ENCODE measurements around the gene FBXL7. TPM values are rescaled to one million over a fixed set of nuclear protein-coding genes. Genes with fewer than 3 reads are reported as not detected.

The FBXL7 gene
- total RNA-seq, 1 donor from 2014 or later, result 12.3 TPM

- Histone ChIP-seq H2AFZ (replicated peaks) (no peak overlapping the region), H3K4me1 (peaks cover 26% of the 10 kb centered on the region), H3K9ac (no peak overlapping the region), H3K27me3 (peaks cover 7% of the 10 kb centered on the region), H3K9me3 (ENCODE audit: low read depth) (no peaks in the 10 kb centered on the region), H3K27ac (no peak overlapping the region), H4K20me1 (ENCODE audit: low read depth) (peaks cover 23% of the 10 kb centered on the region), H3K36me3 (no peaks in the 10 kb centered on the region), H3K79me2 (ENCODE audit: low read depth) (peaks cover 66% of the 10 kb centered on the region), H3K4me2 (peak overlapping the region; percentile 99), H3K4me3 (peak overlapping the region; percentile 77), H3F3A (ENCODE audit: low read depth) (peaks cover 14% of the 10 kb centered on the region)
- Mint-ChIP-seq H3K4me3 (peak overlapping the region; percentile 94), H3K27ac (no peak overlapping the region), H3K9me3 (no peaks in the 10 kb centered on the region), H3K36me3 (peaks cover 29% of the 10 kb centered on the region), H3K4me1 (peaks cover 34% of the 10 kb centered on the region), H3K27me3 (ENCODE audit: insufficient read depth, low read depth) (peaks cover 6% of the 10 kb centered on the region)
- TF ChIP-seq EZH2 (IDR thresholded peaks at IDR 0.05), result no peak
- TF ChIP-seq CTCF (IDR thresholded peaks at IDR 0.05), result no peak
- TF ChIP-seq EZH2phosphoT487 (IDR thresholded peaks at IDR 0.05), result no peak
- no peak for DNase-seq (ENCODE audit: low spot score)
Measured at GRCh38 chr5:15502208-15502607, 2.2 kb downstream of the FBXL7 start.

- no peak overlapping the region for H2AFZ ChIP-seq (replicated peaks)
- Mint-ChIP-seq H3K4me1 (peaks cover 21% of the 10 kb centered on the region), H3K27me3 (ENCODE audit: insufficient read depth, low read depth) (peaks cover under 1% of the 10 kb centered on the region), H3K9me3 (peaks cover 2% of the 10 kb centered on the region), H3K4me3 (no peak overlapping the region), H3K27ac (no peak overlapping the region), H3K36me3 (peaks cover 36% of the 10 kb centered on the region)
- H3K27ac ChIP-seq, result no peak overlapping the region
- peaks cover 5% of the 10 kb centered on the region for H3F3A ChIP-seq (ENCODE audit: low read depth)
- H3K4me1 ChIP-seq, result peaks cover 16% of the 10 kb centered on the region
- peaks cover 23% of the 10 kb centered on the region for H4K20me1 ChIP-seq (ENCODE audit: low read depth)
- no peaks in the 10 kb centered on the region for H3K36me3 ChIP-seq
- DNase-seq (ENCODE audit: low spot score), result no peak
- no peak overlapping the region for H3K4me2 ChIP-seq
- peaks cover 99% of the 10 kb centered on the region for H3K79me2 ChIP-seq (ENCODE audit: low read depth)
- TF ChIP-seq EZH2phosphoT487 (IDR thresholded peaks at IDR 0.05) (no peak), CTCF (IDR thresholded peaks at IDR 0.05) (no peak), EZH2 (IDR thresholded peaks at IDR 0.05) (no peak)
- H3K4me3 ChIP-seq, result no peak overlapping the region
- H3K9me3 ChIP-seq (ENCODE audit: low read depth), result no peaks in the 10 kb centered on the region
- H3K9ac ChIP-seq, result no peak overlapping the region
- no peaks in the 10 kb centered on the region for H3K27me3 ChIP-seq
Measured at GRCh38 chr5:15506146-15506545, 6.2 kb downstream of the FBXL7 start.

- TF ChIP-seq EZH2phosphoT487 (IDR thresholded peaks at IDR 0.05), result no peak
- no peak for TF ChIP-seq EZH2 (IDR thresholded peaks at IDR 0.05)
- TF ChIP-seq CTCF (IDR thresholded peaks at IDR 0.05), result no peak
- Mint-ChIP-seq H3K36me3 (peaks cover 36% of the 10 kb centered on the region), H3K27ac (no peak overlapping the region), H3K4me3 (no peak overlapping the region), H3K9me3 (peaks cover 2% of the 10 kb centered on the region), H3K4me1 (peaks cover 17% of the 10 kb centered on the region), H3K27me3 (ENCODE audit: insufficient read depth, low read depth) (no peaks in the 10 kb centered on the region)
- no peak for DNase-seq (ENCODE audit: low spot score)
- H3K4me3 ChIP-seq, result no peak overlapping the region
- H3F3A ChIP-seq (ENCODE audit: low read depth), result no peaks in the 10 kb centered on the region
- peaks cover 12% of the 10 kb centered on the region for H3K4me1 ChIP-seq
- H3K79me2 ChIP-seq (ENCODE audit: low read depth), result peaks cover 97% of the 10 kb centered on the region
- no peaks in the 10 kb centered on the region for H3K9me3 ChIP-seq (ENCODE audit: low read depth)
- no peak overlapping the region for H3K9ac ChIP-seq
- no peak overlapping the region for H3K27ac ChIP-seq
- peaks cover 23% of the 10 kb centered on the region for H4K20me1 ChIP-seq (ENCODE audit: low read depth)
- H3K4me2 ChIP-seq, result no peak overlapping the region
- no peaks in the 10 kb centered on the region for H3K36me3 ChIP-seq
- H2AFZ ChIP-seq (replicated peaks), result no peak overlapping the region
- H3K27me3 ChIP-seq, result no peaks in the 10 kb centered on the region
Measured at GRCh38 chr5:15506897-15507296, 6.9 kb downstream of the FBXL7 start.
